Left lung (tissue), 10 donors: ENCODE results near the gene FXYD5. TPM values are rescaled to one million over a fixed set of nuclear protein-coding genes. Genes with fewer than 3 reads are reported as not detected.

Source experiments
- ATAC-seq: fragments of 200-7000 bp; cut with Tn5 transposase; one replicate; pipeline ENCODE4 v1.9.1; 2020; ENCODE audit warnings: moderate library complexity
- DNase-seq, 4 donors: peaks; one replicate each; pipeline ENCODE4 v3.0.0-alpha.2; 2013 to 2020
- H3K27ac ChIP-seq, 2 donors: fragments of 200-600 bp; sonication (generic) in 1 of 2; one replicate each; pipeline versions ENCODE4 v1.5.0 to v1.8.0; 2020 to 2021
- H3K27me3 ChIP-seq, 2 donors: fragments of 200-600 bp; sonication (generic) in 1 of 2; one replicate each; pipeline versions ENCODE4 v1.5.0 to v1.8.0; 2020 to 2021
- H3K36me3 ChIP-seq, 2 donors: fragments of 200-600 bp; sonication (generic) in 1 of 2; one replicate each; pipeline versions ENCODE4 v1.5.0 to v1.8.0; 2020 to 2021
- H3K4me1 ChIP-seq, 2 donors: fragments of 200-600 bp; one replicate each; pipeline ENCODE4 v1.8.0; 2021
- H3K4me3 ChIP-seq, 2 donors: fragments of 200-600 bp; sonication (generic) in 1 of 2; one replicate each; pipeline versions ENCODE4 v1.5.0 to v1.8.0; 2020 to 2021; ENCODE audit warnings: mild to moderate bottlenecking in 1 of 2
- H3K9me3 ChIP-seq, 2 donors: fragments of 200-600 bp; sonication (generic) in 1 of 2; one replicate each; pipeline versions ENCODE4 v1.5.0 to v1.8.0; 2020 to 2021
- CTCF ChIP-seq, 2 donors: fragments of 200-600 bp; sonication (generic) in 1 of 2; IDR thresholded peaks; one replicate each; pipeline versions ENCODE4 v1.5.0 to v1.8.0; 2021; ENCODE audit warnings: antibody characterized with exemption in 2 of 2
- intact Hi-C, 2 donors: fragments of 100-400 bp; cut with DNase I; formaldehyde crosslinking; loops; one replicate each; pipeline versions ENCODE4 v1.11.2 to v1.14.2; 2022
- polyA plus RNA-seq, 6 donors: library from polyadenylated mRNA; unstranded; fragments of 120-200 nt; gene quantifications; one replicate each; pipeline ENCODE4 v1.2.1, GENCODE V29; 2013; ENCODE audit not compliant: insufficient read length in 6 of 6
- total RNA-seq, 2 donors: library from RNA; stranded (reverse); fragmentation: NEBNext Ultra II Directional; extraction: Animal tissue kit (Norgen Biotek cat#: 25700); gene quantifications; one replicate each; pipeline ENCODE4 v1.2.1, GENCODE V29; 2021
- donor health status: DM: no; HTN: yes; CAD: no.
- donor health status: DM: no; HTN: no; CAD: no.

Gene FXYD5
- total and polyA plus RNA-seq, 8 donors, result 29.0 to 123 (median 31.5) TPM

DNA sequence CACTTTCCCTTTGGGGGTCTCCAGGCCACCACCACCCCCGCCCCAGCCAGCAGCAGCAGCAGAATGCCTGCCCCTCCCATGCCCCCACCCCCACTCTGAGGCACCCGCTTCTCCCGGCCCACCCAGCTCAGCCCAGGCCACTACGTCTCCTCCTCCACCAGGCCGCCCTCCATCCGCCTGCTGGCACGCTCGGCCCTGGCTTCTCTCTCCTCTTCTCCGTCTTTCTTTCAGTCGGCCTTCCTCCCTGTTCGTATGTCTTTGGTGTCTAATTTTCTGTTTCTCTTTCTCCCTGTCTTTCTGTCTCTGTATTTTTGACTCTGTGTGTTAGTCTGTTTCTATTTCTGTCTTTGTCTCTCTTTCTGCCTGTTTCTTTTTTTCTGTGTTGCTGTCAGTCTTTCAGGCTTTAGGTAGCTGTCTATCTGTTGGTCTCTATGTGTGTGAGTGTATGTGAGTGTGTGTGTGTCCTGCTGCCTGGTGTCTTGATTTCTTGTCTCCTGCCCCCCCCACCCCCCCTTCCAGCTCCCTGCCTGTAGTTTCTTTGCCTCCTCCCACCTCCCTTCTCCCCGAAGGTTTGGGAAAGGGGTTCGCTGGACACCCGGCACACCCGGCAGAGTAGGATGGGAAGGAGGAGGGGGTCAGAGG, 19.8 kb upstream of the FXYD5 start, which contains the start of gene LGI4:
LGI4 (minus strand) TSS at position 459 of the 642 bp plus-strand sequence; CDS start at position 80, 379 bp downstream.
- no peaks in the 10 kb centered on the region for H3K36me3 ChIP-seq
- intact Hi-C loops, result loop anchor here in 1 of 2 donors (10.0 kb wide), 1 partner anchor 70 kb away; no protein-coding TSS in a partner anchor

DNA sequence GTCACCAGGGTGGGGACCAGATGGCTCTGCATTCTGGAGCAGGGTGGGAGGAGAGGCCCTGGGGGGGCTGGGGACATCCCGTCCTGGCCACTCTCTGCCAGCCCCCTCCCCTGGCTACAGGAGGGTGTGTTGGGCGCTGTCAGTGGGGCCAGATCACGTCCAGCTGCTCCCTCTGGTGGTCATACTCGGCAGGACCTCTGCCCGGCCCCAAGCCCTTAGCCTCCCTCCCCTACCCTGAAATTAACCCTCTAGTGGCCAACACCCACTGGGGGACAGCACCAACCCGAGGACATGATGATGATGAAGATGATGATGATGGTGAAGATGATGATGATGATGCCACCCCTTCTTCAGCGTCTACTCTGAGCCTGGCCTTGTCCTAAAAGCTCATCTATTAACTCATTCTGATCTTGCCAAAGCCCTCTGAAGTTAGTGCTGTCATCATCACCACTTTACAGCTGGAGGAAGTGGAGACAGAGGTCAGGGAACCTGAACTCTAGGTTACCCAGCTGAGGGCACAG, 19.1 kb upstream of the FXYD5 start:
- DNase-seq, result peak in 3 of 4 donors; percentile 81 to 90 (median 89)
- Histone ChIP-seq H3K9me3 (no peaks in the 10 kb centered on the region), H3K27me3 (peaks cover 0 to 28% of the 10 kb centered on the region in 2 donors), H3K36me3 (no peaks in the 10 kb centered on the region), H3K27ac (no peak overlapping the region), H3K4me1 (peaks cover 0 to 20% of the 10 kb centered on the region in 2 donors), H3K4me3 (no peak overlapping the region)
- intact Hi-C loops, result loop anchor here in 1 of 2 donors (10.0 kb wide), 1 partner anchor 71 kb away; no protein-coding TSS in a partner anchor
- ATAC-seq, result peak; percentile 83
- TF ChIP-seq CTCF (IDR thresholded peaks at IDR 0.05), result peak; percentile 77 to 93

More for the DNA sequence above, 19.8 kb upstream of the FXYD5 start, which contains the start of gene LGI4:
- no peak for ATAC-seq
- Histone ChIP-seq H3K9me3 (no peaks in the 10 kb centered on the region), H3K4me1 (peaks cover 0 to 15% of the 10 kb centered on the region in 2 donors), H3K27me3 (peaks cover 0 to 21% of the 10 kb centered on the region in 2 donors), H3K4me3 (no peak within 1 kb of the TSS), H3K27ac (no peak within 1 kb of the TSS)
- DNase-seq, result no peak
- TF ChIP-seq CTCF (IDR thresholded peaks at IDR 0.05), result no peak

DNA sequence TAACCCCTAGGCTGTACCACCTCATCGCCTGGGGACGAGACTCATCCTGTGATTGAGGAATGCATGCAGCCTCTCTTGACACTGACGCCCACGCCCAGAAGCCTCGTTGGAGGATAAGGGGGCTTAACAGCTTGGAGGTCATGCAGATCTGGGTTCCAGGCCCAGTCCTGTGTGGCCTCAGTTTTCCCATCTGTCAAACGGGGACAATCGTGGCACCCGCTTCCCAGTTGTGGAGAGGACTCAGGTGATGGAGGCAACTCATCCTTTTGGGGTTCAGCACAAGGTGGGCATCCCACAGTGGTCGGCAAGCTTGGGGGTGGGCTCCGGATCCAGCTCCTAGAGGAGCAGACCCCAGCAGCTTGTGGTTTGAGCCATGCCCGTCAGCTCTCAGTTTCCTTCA, 18.3 kb upstream of the FXYD5 start:
- Histone ChIP-seq H3K27me3 (peaks cover 0 to 32% of the 10 kb centered on the region in 2 donors), H3K27ac (no peak overlapping the region), H3K9me3 (no peaks in the 10 kb centered on the region), H3K4me3 (no peak overlapping the region), H3K36me3 (no peaks in the 10 kb centered on the region), H3K4me1 (peaks cover 0 to 24% of the 10 kb centered on the region in 2 donors)
- intact Hi-C loops, result loop anchor here in 1 of 2 donors (10.0 kb wide), 1 partner anchor 71 kb away; no protein-coding TSS in a partner anchor
- no peak for TF ChIP-seq CTCF (IDR thresholded peaks at IDR 0.05)
- ATAC-seq, result no peak
- DNase-seq, result no peak

DNA sequence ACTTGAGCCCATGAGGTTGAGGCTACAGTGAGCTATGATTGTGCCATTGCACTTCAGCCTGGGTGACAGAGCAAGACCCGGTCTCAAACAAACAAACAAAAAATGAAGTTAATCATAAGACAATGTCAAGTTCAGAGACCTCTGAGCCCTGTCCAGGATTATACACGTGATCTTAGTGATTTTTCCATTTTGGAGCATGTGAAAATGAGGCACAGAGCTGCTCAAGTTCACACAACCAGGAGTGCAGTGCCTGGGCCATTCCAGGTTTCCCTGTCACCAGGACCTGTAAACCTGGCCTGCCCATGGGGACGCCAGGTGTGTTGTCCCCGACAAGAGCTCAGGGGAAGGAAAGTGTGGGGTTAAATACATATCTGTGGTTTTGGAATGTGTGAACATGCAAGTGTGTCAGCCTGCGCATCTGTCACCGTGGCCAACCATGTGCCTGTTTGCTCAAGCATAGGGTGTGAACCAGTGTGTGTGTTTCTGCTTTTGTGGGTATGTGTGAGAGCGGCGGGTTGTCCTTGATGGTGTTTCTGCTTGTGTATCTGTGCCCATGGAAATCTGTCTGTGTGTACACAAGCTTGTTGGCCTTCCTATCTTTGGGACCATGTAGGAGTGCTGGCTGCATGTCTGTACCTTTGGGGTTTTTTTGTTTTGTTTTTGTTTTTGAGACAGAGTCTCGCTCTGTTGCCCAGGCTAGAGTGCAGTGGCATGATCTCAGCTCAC, 17.4 kb upstream of the FXYD5 start:
- DNase-seq (no peak), ATAC-seq (no peak)
- intact Hi-C loops, result loop anchor here in 1 of 2 donors (10.0 kb wide), 1 partner anchor 72 kb away; no protein-coding TSS in a partner anchor
- H3K4me1 ChIP-seq, result peaks cover 7 to 32% of the 10 kb centered on the region in 2 donors
- no peak overlapping the region for H3K4me3 ChIP-seq
- H3K27ac ChIP-seq, result no peak overlapping the region
- no peaks in the 10 kb centered on the region for H3K9me3 ChIP-seq
- TF ChIP-seq CTCF (IDR thresholded peaks at IDR 0.05), result no peak
- H3K36me3 ChIP-seq, result no peaks in the 10 kb centered on the region
- peaks cover 0 to 41% of the 10 kb centered on the region in 2 donors for H3K27me3 ChIP-seq
